Colon (tissue), 2 donors: ENCODE measurements around the gene COPG2.
"Not testable (repeated sequence)": the region's sequence is repeated elsewhere in the genome, so short reads cannot be mapped to it uniquely, and the experiment has no call there.

Experiments
- FAIRE-seq: peaks from 2 replicates; lab custom pipeline; 2012; peaks lifted over from hg19 to GRCh38; lab: Jason Lieb, UNC
- donor health status: control.
- donor health status: control.

COPG2 gene

GRCh38 chr7:130560972-130561371 is 107.6 kb downstream of the COPG2 start:
- no peak for FAIRE-seq

DNA sequence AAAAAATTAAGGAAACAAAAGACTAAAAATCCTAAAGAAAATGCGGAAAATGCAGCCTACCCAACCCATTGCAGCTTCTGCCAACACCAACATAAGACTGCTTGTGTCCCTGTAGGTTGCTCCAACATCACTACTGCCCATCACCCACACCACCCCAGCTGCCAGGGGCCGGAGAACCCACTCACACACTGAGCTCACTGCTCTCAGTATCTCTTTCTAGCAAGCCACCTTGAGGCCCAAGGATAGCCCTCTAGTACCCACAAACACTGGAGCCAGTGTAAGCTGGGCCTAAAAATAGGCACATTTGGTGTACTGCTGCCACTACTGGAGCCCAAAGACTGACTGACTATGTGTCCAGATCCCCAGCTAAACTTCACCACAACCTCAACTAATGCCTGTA is 109.4 kb downstream of the COPG2 start:
- FAIRE-seq: no peak

DNA sequence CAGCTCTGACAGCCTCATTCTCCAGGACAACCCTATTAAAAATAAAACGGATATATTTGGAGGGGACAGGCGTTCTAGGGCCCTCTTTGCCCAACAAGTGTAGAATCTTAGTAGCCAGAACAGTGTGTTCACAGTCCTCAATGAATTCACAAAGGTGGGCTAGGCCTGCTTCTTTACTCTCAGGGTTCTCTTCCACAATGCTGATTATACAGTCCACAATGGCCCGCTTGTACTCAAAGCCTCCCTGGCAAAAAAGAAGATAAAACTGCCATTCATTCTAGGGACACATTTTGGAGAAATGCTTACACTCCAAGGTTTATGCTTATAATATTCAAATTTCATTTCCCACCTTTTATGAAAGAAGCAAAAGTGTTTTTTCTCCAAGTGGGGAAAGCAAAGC is 114.1 kb downstream of the COPG2 start:
- no peak for FAIRE-seq

DNA sequence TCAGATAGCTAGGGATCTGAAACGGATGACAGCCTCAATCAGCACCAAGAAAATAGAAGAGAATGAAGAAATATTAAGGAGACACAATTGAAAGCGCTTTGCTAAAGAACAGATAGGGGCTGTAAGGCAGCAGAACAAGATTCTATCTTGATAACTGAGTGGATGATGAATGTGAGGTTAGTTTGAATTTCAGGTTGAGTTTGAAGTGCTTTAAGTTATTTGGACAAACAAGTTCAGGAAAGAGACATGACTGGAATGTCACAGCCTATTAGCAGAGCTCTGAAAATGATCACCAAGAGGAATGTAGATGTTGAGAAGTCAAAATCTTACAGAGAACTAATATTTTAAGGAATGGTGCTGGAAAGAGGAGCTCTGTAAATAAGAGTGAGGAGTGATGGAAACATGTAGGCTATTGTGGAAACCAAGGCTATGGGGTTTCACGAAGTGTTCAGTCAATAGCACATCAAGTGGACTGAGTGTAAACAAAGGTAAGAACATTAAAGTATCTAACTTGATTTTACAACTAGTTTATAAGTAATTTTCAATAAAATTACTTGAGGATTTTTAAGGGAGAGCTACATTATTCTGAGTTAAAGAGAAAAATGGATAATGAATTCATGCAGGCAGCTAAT is 115.0 kb downstream of the COPG2 start:
- FAIRE-seq: no peak

GRCh38 chr7:130544356-130544755 is 124.2 kb downstream of the COPG2 start:
- FAIRE-seq: no peak

GRCh38 chr7:130543487-130544010 is 125.0 kb downstream of the COPG2 start:
- no peak for FAIRE-seq

DNA sequence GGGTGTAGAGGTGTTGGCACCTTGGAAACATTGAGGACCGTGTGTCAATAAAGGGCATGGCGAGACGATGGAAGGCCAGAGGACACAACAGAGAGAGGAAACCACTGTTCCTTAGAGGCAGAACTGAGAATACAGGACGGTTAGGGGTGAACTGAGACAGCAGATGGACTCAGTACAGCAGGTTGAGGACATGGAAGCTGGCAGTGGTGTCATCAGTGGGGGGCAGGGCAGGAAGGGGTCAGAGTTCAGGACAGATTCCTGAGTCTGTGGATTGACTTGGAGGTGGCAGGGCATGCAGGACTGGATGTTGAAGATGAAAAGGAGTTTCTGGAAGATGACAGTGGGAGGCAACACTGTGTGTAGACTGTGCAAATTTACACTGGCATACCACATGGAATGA is 126.3 kb downstream of the COPG2 start:
- not testable (repeated sequence) for FAIRE-seq

GRCh38 chr7:130541287-130541686 is 127.3 kb downstream of the COPG2 start:
- FAIRE-seq: not testable (repeated sequence)

DNA sequence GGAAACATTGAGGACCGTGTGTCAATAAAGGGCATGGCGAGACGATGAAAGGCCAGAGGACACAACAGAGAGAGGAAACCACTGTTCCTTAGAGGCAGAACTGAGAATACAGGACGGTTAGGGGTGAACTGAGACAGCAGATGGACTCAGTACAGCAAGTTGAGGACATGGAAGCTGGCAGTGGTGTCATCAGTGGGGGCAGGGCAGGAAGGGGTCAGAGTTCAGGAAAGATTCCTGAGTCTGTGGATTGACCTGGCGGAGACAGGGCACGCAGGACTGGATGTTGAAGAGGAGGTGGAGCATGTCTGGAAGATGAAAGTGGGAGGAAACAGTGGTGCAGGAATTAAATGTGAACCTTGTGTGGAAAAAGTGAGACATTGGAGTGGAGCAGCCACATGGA is 130.7 kb downstream of the COPG2 start:
- FAIRE-seq: not testable (repeated sequence)

- no peak for FAIRE-seq
Measured at GRCh38 chr7:130529417-130529816, 139.1 kb downstream of the COPG2 start.

GRCh38 chr7:130527752-130528355 is 140.7 kb downstream of the COPG2 start:
- not testable (repeated sequence) for FAIRE-seq

DNA sequence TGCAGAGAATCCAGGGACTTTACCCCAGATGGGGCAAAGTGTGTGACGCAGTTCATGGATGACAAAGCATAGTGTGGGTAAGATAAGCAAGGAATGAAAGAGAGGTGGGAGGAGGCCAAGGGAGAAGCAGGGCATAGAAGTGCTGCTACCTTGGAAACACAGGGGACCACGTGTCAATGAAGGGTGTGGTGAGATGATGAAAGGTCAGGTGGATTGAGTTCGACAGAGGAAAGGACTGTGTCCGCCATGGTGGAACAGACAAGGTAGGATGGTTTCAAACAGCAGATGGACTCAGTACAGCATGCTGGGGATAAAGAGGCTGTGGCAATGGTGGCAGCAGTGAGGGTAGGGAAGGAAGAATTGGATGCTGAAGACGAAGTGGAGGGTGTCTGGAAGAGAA is 143.9 kb downstream of the COPG2 start:
- no peak for FAIRE-seq

DNA sequence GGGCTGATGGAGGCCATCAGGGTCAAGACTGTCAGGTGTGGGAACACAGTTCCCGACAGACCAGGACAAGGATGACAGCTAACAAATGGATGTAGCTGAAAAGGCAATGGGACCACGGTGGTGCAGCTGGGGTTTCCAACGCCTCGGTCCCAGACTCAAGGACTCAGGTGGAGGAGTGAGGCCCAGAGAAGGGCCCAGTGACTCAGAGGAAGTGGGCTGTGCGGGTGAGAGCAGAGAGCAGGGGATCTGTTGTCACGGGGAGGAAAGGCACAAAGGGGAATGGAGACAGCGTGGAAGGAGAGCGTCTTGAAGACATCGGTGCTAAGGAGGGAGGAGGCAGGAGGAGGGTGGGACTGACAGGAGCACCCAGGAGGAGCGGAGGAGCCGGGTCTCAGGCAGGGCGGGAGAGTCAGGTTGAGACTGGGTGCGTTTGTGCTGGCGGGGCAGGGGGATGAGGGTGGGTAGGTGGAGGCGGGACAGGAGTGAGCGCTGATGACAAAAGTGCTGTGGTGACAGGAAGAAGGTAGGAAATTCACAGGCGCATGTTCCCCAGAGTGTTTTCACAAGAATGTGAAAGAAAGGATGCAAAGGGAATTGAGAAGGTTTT is 144.9 kb downstream of the COPG2 start:
- FAIRE-seq: not testable (repeated sequence)

GRCh38 chr7:130521258-130521951 is 147.1 kb downstream of the COPG2 start:
- no peak for FAIRE-seq

DNA sequence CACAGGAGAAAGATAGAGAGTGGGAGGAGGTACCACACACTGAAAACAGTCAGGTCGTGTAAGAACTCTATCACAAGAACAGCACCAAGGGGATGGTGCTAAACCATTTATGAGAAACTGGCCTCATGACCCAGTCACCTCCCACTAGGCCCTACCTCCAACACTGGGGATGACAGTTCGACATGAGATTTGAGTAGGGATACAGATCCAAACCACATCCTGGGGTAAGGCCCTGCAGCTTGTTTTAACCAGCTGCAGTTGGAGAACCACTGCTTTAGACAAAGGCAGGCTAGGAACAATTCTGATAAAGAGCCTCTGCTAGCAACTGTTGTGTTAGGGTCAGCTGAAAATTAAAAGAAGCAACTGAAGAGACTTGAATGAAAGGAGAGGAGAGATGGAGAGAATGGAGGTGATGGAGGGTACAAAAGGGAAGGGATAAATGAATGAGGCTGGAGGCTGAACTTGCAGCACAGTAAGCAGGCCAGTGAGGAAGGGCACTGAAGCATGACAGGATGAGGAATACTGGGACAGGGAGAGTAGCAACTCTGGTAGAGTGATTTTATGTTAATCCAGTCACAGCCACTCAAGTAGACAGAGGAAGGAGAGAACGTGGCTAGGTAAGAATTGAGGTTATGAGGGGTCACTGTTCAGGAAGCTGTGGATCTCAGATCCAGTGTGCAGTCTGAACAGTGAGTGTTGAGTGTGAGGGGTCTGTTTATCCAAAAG is 153.1 kb downstream of the COPG2 start:
- no peak for FAIRE-seq

- FAIRE-seq: no peak
Measured at GRCh38 chr7:130513447-130513846, 155.1 kb downstream of the COPG2 start.

GRCh38 chr7:130512038-130512437 is 156.5 kb downstream of the COPG2 start:
- not testable (repeated sequence) for FAIRE-seq

DNA sequence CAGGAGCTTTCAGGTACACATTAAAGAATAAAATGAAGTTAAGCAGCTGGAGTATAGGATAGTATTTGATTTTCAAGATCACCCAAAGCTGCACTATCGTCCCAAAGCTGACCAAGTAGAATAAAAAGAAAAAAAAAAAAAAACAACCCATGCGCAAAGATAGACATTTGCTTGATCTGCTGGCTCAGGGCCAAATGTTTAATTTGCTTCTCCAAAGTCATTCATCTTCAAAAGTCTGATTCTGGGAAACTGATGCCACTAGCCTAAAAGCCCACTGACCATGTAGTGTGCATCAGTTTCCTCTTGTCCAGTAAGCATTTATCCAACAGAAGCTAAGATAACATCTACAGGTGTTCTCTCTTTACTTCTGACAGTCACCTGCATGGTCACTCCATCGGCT is 162.2 kb downstream of the COPG2 start:
- FAIRE-seq: no peak

GRCh38 chr7:130505753-130506152 is 162.8 kb downstream of the COPG2 start:
- no peak for FAIRE-seq

DNA sequence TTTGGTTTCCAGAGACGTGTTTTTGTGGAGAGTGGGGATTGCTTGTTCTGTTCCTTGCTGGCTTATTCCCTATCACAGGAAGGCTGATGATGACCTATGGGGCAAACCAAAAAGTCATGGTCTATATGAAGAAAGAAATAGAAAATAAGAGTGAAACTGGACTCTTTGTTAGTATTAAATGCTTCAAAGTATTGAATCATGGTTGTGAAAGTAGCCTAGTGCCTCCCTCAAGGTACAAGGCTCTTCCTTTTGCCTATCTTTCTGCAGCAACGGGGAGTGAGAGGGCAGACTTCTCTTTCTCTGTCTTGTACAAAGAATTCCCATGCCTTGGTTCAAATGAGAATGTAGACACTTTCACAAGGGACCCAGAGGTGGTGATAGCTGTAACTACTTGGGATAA is 167.6 kb downstream of the COPG2 start:
- no peak for FAIRE-seq

DNA sequence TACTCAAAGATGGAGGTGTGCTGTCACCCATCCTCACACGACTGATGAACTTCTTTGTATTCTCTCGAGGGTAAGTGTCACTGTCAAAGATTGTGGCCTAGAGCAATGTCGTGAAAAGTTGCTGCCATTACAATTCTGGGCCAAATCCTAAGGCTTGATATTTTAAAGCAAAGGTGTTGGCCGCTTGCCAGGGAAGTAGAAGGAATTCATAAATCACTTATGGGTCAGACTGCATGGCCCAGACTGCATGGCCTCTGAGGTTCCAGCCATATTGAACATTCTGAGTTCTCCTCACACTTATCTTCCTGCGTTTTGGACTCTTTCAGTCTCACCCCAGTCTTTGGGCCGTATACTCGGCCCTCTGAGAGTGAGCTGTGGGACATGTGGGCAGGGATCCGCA is 168.1 kb downstream of the COPG2 start:
- no peak for FAIRE-seq

DNA sequence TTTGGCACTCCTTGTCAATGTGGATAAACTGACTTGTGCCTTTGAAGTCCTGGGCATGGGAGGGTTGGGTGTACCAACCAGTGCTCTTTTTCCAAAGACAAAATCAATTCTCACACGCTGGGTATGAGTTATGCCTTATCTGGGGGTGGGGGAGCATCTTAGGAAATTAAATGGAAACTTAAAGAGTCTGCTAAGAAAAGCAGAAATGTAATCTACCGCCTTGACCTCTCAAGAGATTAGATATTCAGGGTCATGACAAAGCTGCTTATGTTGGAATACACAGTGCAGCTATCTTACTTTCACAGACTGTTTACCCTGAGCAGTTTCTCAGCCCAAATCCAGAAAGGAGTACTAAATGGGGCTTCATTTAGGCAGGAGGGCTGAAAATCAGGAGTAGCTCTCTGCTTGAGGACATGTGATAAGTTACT is 174.1 kb downstream of the COPG2 start:
- no peak for FAIRE-seq
